Lower lobe of right lung (tissue), 2 donors: ENCODE data around the gene TMEM218. TPM values are rescaled to one million over a fixed set of nuclear protein-coding genes. Genes with fewer than 3 reads are reported as not detected.

Source experiments
- ATAC-seq, 2 donors: fragments of 200-7000 bp; cut with Tn5 transposase; one replicate each; pipeline ENCODE4 v1.9.1; 2020 to 2022; ENCODE audit warnings: mild to moderate bottlenecking in 2 of 2, moderate library complexity in 2 of 2
- DNase-seq: peaks from one replicate; pipeline ENCODE4 v3.0.0-alpha.2; 2020
- H3K27ac ChIP-seq: fragments of 200-600 bp; one replicate; pipeline ENCODE4 v1.8.0; 2022
- H3K27me3 ChIP-seq: fragments of 200-600 bp; one replicate; pipeline ENCODE4 v1.8.0; 2022; ENCODE audit warnings: low read depth
- H3K36me3 ChIP-seq: fragments of 200-600 bp; one replicate; pipeline ENCODE4 v1.8.0; 2022; ENCODE audit warnings: mild to moderate bottlenecking
- H3K4me1 ChIP-seq: fragments of 200-600 bp; one replicate; pipeline ENCODE4 v1.8.0; 2022
- H3K4me3 ChIP-seq: fragments of 200-600 bp; one replicate; pipeline ENCODE4 v1.8.0; 2022; ENCODE audit warnings: mild to moderate bottlenecking
- H3K9me3 ChIP-seq: fragments of 200-600 bp; one replicate; pipeline ENCODE4 v1.8.0; 2022
- intact Hi-C: fragments of 100-400 bp; cut with DNase I; formaldehyde crosslinking; loops from one replicate; pipeline ENCODE4 v1.11.0; 2022
- total RNA-seq: library from RNA; stranded (reverse); fragmentation: NEBNext Ultra II Directional; extraction: Animal tissue kit (Norgen Biotek cat#: 25700); gene quantifications from one replicate; pipeline ENCODE4 v1.2.1, GENCODE V29; 2021
- TF ChIP-seq, protein P1 (sequence below): fragments of 200-600 bp; IDR thresholded peaks from one replicate; pipeline ENCODE4 v1.8.0; 2022; ENCODE audit warnings: antibody characterized with exemption, mild to moderate bottlenecking
- donor health status: DM: no; HTN: yes; CAD: no; lungs with severe emphysema.

Gene TMEM218
- total RNA-seq, 1 donor from 2014 or later: 20.5 TPM

DNA sequence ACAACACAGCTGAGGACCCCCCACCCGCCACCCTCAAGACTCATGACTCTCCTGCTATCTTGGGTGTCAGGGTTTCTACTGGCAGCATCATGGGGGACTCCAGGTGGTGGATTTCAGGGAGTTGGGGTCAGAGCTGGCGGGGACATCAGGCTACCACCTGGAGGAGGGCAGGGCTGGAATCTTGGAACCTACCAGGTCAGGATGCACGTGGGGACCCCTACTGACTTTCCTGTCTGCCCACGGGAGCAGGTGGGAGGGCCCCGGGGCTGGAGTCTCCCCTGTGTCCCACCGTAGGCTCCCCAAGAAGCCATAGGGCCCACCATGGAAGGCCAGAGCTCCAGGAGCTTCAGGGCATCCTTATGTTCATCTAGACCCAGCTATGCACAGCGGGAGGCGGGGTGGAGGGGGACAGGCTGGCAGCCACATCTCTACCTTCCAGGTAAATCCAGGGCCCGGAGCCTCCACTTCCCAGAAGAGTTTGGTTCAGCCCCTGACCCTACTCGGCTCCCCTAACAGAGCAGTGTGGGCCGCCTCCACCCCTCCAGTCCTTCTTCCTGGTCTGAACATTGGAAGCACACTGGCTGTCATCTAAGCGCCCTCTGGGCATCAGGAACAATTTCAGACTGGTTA is 38.4 kb downstream of the TMEM218 start:
- intact Hi-C loops: no loop called here
- no peaks in the 10 kb centered on the region for H3K27me3 ChIP-seq
- TF ChIP-seq, protein P1, sequence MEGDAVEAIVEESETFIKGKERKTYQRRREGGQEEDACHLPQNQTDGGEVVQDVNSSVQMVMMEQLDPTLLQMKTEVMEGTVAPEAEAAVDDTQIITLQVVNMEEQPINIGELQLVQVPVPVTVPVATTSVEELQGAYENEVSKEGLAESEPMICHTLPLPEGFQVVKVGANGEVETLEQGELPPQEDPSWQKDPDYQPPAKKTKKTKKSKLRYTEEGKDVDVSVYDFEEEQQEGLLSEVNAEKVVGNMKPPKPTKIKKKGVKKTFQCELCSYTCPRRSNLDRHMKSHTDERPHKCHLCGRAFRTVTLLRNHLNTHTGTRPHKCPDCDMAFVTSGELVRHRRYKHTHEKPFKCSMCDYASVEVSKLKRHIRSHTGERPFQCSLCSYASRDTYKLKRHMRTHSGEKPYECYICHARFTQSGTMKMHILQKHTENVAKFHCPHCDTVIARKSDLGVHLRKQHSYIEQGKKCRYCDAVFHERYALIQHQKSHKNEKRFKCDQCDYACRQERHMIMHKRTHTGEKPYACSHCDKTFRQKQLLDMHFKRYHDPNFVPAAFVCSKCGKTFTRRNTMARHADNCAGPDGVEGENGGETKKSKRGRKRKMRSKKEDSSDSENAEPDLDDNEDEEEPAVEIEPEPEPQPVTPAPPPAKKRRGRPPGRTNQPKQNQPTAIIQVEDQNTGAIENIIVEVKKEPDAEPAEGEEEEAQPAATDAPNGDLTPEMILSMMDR: no peak
- H3K4me3 ChIP-seq: no peak overlapping the region
- peak overlapping the region; percentile 58 for H3K27ac ChIP-seq
- peaks cover 25% of the 10 kb centered on the region for H3K4me1 ChIP-seq
- DNase-seq: peak; percentile 39
- H3K9me3 ChIP-seq: no peaks in the 10 kb centered on the region
- no peak for ATAC-seq
- H3K36me3 ChIP-seq: no peaks in the 10 kb centered on the region

DNA sequence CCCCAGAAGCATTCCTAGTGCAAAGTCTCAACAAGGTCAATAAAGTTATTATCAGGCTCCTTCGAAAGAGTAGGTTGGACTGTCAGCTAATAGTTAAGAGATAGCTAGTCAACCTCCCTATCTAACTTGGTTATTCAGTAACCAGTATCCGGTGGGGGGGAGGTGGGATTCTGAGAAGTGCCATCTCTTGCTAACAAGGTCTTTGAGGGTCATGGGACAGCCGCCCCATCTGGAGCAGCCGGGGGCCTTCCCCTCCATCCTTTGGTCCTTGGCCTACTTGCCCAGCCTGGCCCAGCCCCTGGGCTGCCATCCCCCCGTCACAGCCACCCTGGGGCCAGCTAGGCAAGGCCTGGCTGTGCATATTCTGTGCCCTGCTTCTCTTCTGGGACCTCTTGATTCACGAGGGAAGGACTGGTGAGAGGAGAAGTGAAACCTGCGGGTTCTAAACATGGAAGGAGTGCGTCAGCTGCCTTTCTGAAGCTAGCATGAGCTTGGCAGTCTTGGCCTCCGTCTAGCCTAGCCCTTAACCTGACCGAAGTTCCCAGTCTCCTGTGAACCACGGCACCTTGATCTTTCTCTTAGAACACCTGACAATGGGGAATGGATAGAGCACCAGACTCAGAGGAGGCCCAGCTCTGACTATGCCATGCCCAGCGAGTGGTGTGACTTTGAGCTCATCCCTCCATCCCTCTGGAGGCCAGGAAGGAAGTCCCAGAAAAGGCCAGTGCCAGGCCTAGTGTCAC is 39.0 kb downstream of the TMEM218 start:
- ATAC-seq: peak; percentile 48 to 57
- no peaks in the 10 kb centered on the region for H3K9me3 ChIP-seq
- peak; percentile 49 for DNase-seq
- H3K4me1 ChIP-seq: peaks cover 25% of the 10 kb centered on the region
- H3K27ac ChIP-seq: peak overlapping the region; percentile 58
- TF ChIP-seq, protein P1: no peak
- H3K36me3 ChIP-seq: no peaks in the 10 kb centered on the region
- H3K4me3 ChIP-seq: no peak overlapping the region
- no peaks in the 10 kb centered on the region for H3K27me3 ChIP-seq
- intact Hi-C loops: no loop called here

DNA sequence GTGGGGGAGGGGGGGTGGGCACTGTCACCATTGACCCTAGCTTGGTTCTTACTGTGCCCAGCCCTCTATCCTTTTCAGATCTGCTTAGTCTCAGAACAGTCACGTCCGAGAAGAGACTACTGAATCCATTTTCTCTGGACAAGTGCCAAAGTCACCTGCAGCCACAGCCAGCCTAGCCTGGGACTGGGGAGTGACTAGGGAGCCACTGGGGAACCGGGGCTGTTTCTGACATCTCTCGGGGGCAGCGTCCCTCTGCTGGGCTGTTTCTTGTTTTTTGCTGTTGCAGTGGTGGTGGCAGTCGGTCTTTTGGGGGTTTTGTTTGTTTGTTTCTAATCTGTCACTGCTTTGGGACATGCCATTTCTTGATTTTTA is 39.6 kb downstream of the TMEM218 start:
- peaks cover 4% of the 10 kb centered on the region for H3K27me3 ChIP-seq
- ATAC-seq (no peak), DNase-seq (no peak)
- H3K9me3 ChIP-seq: no peaks in the 10 kb centered on the region
- TF ChIP-seq, protein P1: no peak
- H3K4me1 ChIP-seq: peaks cover 25% of the 10 kb centered on the region
- no peak overlapping the region for H3K4me3 ChIP-seq
- H3K27ac ChIP-seq: peak overlapping the region; percentile 58
- intact Hi-C loops: no loop called here
- H3K36me3 ChIP-seq: no peaks in the 10 kb centered on the region

DNA sequence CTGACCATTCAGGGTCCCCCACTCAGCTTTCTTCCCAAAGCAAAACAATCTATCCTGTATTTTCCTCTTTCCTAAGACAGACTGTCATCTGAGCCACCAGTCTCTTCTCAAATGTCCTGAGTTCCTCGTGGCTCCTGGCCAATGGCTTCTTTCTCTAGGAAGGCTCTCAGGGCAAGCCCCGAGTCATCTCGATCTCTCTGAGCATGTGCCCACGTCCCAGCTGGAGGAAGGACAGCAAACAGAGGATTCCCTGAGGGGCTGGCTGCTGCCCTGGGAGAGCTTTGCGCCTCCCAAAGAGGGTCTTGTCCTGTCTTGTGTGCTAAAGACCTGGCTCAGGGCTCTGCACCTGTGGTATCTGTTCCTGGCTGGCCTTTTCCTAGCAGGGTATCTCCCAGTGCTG is 40.0 kb downstream of the TMEM218 start:
- TF ChIP-seq, protein P1: no peak
- Histone ChIP-seq H3K27me3 (peaks cover 5% of the 10 kb centered on the region), H3K4me1 (peaks cover 25% of the 10 kb centered on the region), H3K27ac (peak overlapping the region; percentile 58), H3K36me3 (no peaks in the 10 kb centered on the region), H3K9me3 (no peaks in the 10 kb centered on the region), H3K4me3 (no peak overlapping the region)
- ATAC-seq (no peak), DNase-seq (peak; percentile 39)
- intact Hi-C loops: no loop called here

DNA sequence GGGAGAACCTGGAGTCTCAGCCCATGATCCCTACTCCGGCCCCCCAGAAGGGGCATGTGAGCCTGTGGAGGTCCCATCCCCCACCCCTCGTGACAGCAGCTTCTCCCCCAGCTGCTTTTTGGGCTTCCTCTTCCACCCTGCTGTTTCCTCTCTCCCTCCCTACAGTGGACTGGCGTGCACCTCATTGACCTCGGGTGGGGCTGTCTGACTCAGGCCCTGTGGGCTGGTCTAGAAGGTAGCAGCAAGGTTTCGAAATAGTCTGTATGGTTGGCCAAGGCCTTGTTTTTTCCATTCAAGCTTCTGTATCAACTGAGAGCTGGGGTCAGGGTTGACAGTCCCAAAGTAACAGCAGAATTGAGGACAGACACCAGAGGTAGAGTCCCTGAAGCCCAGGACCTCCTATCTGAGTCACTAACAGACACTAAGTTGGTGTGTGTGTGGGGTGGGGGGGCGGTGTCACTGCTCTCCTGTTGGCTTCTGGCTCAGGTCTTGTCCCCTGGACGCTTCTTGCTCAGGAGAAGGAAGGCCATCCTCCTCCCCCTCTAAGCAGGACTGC is 40.6 kb downstream of the TMEM218 start:
- H3K27ac ChIP-seq: peak overlapping the region; percentile 58
- DNase-seq (peak; percentile 87), ATAC-seq (peak; percentile 91 to 93)
- no peak overlapping the region for H3K4me3 ChIP-seq
- H3K4me1 ChIP-seq: peaks cover 25% of the 10 kb centered on the region
- TF ChIP-seq, protein P1: no peak
- H3K9me3 ChIP-seq: no peaks in the 10 kb centered on the region
- H3K36me3 ChIP-seq: no peaks in the 10 kb centered on the region
- intact Hi-C loops: no loop called here
- H3K27me3 ChIP-seq: peaks cover 10% of the 10 kb centered on the region
